Suppressor macrophage (primary cell): ENCODE results near the gene PARVB.

Source experiments
- DNase-seq, 4 experiments: peaks; one replicate each; pipeline ENCODE4 v3.0.0-alpha.2; 2020 to 2022

Gene PARVB

GRCh38 chr22:44186121-44186510 lies 162.0 kb downstream of the PARVB start:
- DNase-seq = no peak

- DNase-seq = no peak
Measured at GRCh38 chr22:44186737-44187136, 162.6 kb downstream of the PARVB start.

GRCh38 chr22:44187652-44188230 lies 163.6 kb downstream of the PARVB start:
- DNase-seq = no peak

GRCh38 chr22:44188316-44188715 lies 164.2 kb downstream of the PARVB start:
- DNase-seq = no peak

- DNase-seq = no peak
Measured at GRCh38 chr22:44188986-44189630, 165.0 kb downstream of the PARVB start.

GRCh38 chr22:44190381-44190976 lies 166.4 kb downstream of the PARVB start:
- DNase-seq = no peak

GRCh38 chr22:44191036-44191454 lies 166.9 kb downstream of the PARVB start:
- no peak for DNase-seq

GRCh38 chr22:44192098-44192815 lies 168.2 kb downstream of the PARVB start:
- DNase-seq = peak; percentile 77 to 85 (median 80)

- no peak for DNase-seq
Measured at GRCh38 chr22:44192816-44193534, 168.9 kb downstream of the PARVB start.

GRCh38 chr22:44193535-44193891 lies 169.4 kb downstream of the PARVB start:
- no peak for DNase-seq

- DNase-seq = no peak
Measured at GRCh38 chr22:44194569-44194968, 170.5 kb downstream of the PARVB start.

GRCh38 chr22:44195189-44195871 lies 171.2 kb downstream of the PARVB start:
- DNase-seq = no peak

GRCh38 chr22:44196241-44196640 lies 172.1 kb downstream of the PARVB start:
- no peak for DNase-seq

GRCh38 chr22:44196731-44197131 lies 172.6 kb downstream of the PARVB start:
- DNase-seq = no peak

- no peak for DNase-seq
Measured at GRCh38 chr22:44197271-44197670, 173.2 kb downstream of the PARVB start.

GRCh38 chr22:44199164-44199563 lies 175.1 kb downstream of the PARVB start:
- DNase-seq = no peak

- no peak for DNase-seq
Measured at GRCh38 chr22:44199866-44200265, 175.8 kb downstream of the PARVB start.

- no peak for DNase-seq
Measured at GRCh38 chr22:44200451-44200850, 176.3 kb downstream of the PARVB start.

- peak in 1 of 4 experiments; percentile 17 for DNase-seq
Measured at GRCh38 chr22:44200855-44201550, 176.9 kb downstream of the PARVB start.

- DNase-seq = no peak
Measured at GRCh38 chr22:44201665-44202064, 177.6 kb downstream of the PARVB start.

GRCh38 chr22:44202261-44202789 lies 178.2 kb downstream of the PARVB start:
- peak in 3 of 4 experiments; percentile 15 to 50 (median 31) for DNase-seq
